HCT116 (cell line): ENCODE measurements around the gene ATAD1. TPM values are rescaled to one million over a fixed set of nuclear protein-coding genes. Genes with fewer than 3 reads are reported as not detected.

Experiments
- ATAC-seq: fragments of 200-7000 bp; cut with Tn5 transposase; 2 replicates; pipeline ENCODE4 v1.9.1; 2020; ENCODE audit warnings: mild to moderate bottlenecking, moderate library complexity
- BruUV-seq: library from RNA; stranded (reverse); fragments of 400-500 nt; replicated peaks from 2 replicates; lab custom pipeline; 2021; lab: Mats Ljungman, UMichigan
- CTCF ChIA-PET: fragments of 300-600 bp; sonication (Branson Sonifier 250); formaldehyde crosslinking; loops from one replicate; lab custom pipeline; 2021; ENCODE audit warnings: antibody characterized with exemption; lab: Charles Lee
- POLR2A ChIA-PET: fragments of 300-600, 350-600 bp; sonication (Branson Sonifier 250); formaldehyde crosslinking; loops from one replicate; lab custom pipeline; 2021; ENCODE audit warnings: antibody characterized with exemption; lab: Charles Lee
- RAD21 ChIA-PET, 2 experiments: fragments of 300-600 bp; sonication (Branson Sonifier 250); formaldehyde crosslinking; loops; one replicate each; lab custom pipeline; 2023; ENCODE audit warnings: low total read pairs in 2 of 2; ENCODE audit not compliant: uncharacterized antibody in 2 of 2, unreplicated experiment in 2 of 2, low non-redundant PET in 1 of 2; lab: Charles Lee
- DNase-seq: peaks from one replicate; pipeline ENCODE4 v3.0.0-alpha.2; 2010; ENCODE audit warnings: low read depth, low spot score
- H2AFZ ChIP-seq: fragments of 200-600 bp; shearing (Covaris generic), sonication (generic); 2 replicates; pipeline ENCODE4 v1.6.1; 2017; ENCODE audit warnings: low read depth, mixed run types, mixed read lengths, antibody characterized with exemption, low read length; ENCODE audit not compliant: poor library complexity, severe bottlenecking
- H3K27ac ChIP-seq: 2 replicates; pipeline ENCODE4 v1.5.1; 2012; ENCODE audit warnings: low read depth, low read length
- H3K27me3 ChIP-seq: fragments of 200-600 bp; sonication (generic); 2 replicates; pipeline ENCODE4 v1.6.1; 2016; ENCODE audit warnings: mixed run types, low read length, mixed read lengths; ENCODE audit not compliant: insufficient read depth
- H3K36me3 ChIP-seq, 2 experiments: fragments of 200-500 bp in 1 of 2; fragments of 200-600 bp in 1 of 2; sonication (Bioruptor generic) in 1 of 2; sonication (generic) in 1 of 2; 2 replicates each; pipeline versions ENCODE4 v1.5.1 to v1.6.1; 2014 to 2016; ENCODE audit warnings: low read length in 2 of 2, inconsistent platforms in 1 of 2, mixed read lengths in 1 of 2, mixed run types in 1 of 2; ENCODE audit not compliant: insufficient read depth in 2 of 2, control insufficient read depth in 1 of 2
- H3K4me1 ChIP-seq, 2 experiments: fragments of 200-600 bp in 1 of 2; sonication (generic) in 1 of 2; 2 replicates each; pipeline versions ENCODE4 v1.5.1 to v1.6.1; 2012 to 2017; ENCODE audit warnings: low read length in 2 of 2, inconsistent platforms in 1 of 2, mild to moderate bottlenecking in 1 of 2, mixed read lengths in 1 of 2, mixed run types in 1 of 2, moderate library complexity in 1 of 2; ENCODE audit not compliant: insufficient read depth in 2 of 2, control insufficient read depth in 1 of 2
- H3K4me2 ChIP-seq: fragments of 200-600 bp; sonication (generic); 2 replicates; pipeline ENCODE4 v1.6.1; 2017; ENCODE audit warnings: mixed run types, low read length, mixed read lengths
- H3K4me3 ChIP-seq, 2 experiments: fragments of 200-600 bp in 1 of 2; sonication (generic) in 1 of 2; replicated peaks in 1 of 2; 2 replicates each; pipeline ENCODE4 v1.5.1; 2011 to 2016; ENCODE audit warnings: low read length in 2 of 2, control low read depth in 1 of 2, low read depth in 1 of 2, mild to moderate bottlenecking in 1 of 2, mixed read lengths in 1 of 2, mixed run types in 1 of 2
- H3K79me2 ChIP-seq: fragments of 200-600 bp; sonication (generic); 2 replicates; pipeline ENCODE4 v1.6.1; 2017; ENCODE audit warnings: mild to moderate bottlenecking, mixed run types, low read length, moderate library complexity, mixed read lengths; ENCODE audit not compliant: insufficient read depth
- H3K9ac ChIP-seq: fragments of 200-600 bp; sonication (generic); 2 replicates; pipeline ENCODE4 v1.6.1; 2016; ENCODE audit warnings: low read length, mixed read lengths
- H3K9me2 ChIP-seq: fragments of 200-600 bp; sonication (generic), shearing (Covaris generic); 2 replicates; pipeline ENCODE4 v1.6.1; 2017; ENCODE audit warnings: mixed run types, mild to moderate bottlenecking, moderate library complexity; ENCODE audit not compliant: insufficient read depth
- H3K9me3 ChIP-seq, 2 experiments: fragments of 200-500 bp in 1 of 2; fragments of 200-600 bp in 1 of 2; sonication (Bioruptor generic) in 1 of 2; sonication (generic) in 1 of 2; 2 replicates each; pipeline ENCODE4 v1.6.1; 2014 to 2017; ENCODE audit warnings: low read length in 2 of 2, mixed read lengths in 2 of 2, inconsistent platforms in 1 of 2, low read depth in 1 of 2, mild to moderate bottlenecking in 1 of 2, mixed run types in 1 of 2, moderate library complexity in 1 of 2; ENCODE audit not compliant: control insufficient read depth in 1 of 2, insufficient read depth in 1 of 2
- H4K20me1 ChIP-seq: fragments of 200-600 bp; sonication (generic), shearing (Covaris generic); 2 replicates; pipeline ENCODE4 v1.6.1; 2017; ENCODE audit warnings: mixed run types, mild to moderate bottlenecking, moderate library complexity; ENCODE audit not compliant: insufficient read depth
- CBX3 ChIP-seq: IDR thresholded peaks from 2 replicates; pipeline ENCODE4 v1.6.1; 2012; ENCODE audit warnings: low read depth
- CEBPB ChIP-seq: IDR thresholded peaks from 2 replicates; pipeline ENCODE4 v1.6.1; 2012; ENCODE audit warnings: low read depth
- EZH2phosphoT487 ChIP-seq: fragments of 200-600 bp; IDR thresholded peaks from 2 replicates; pipeline ENCODE4 v1.6.1; 2018; ENCODE audit warnings: antibody characterized with exemption, borderline replicate concordance
- FOSL1 ChIP-seq: IDR thresholded peaks from 2 replicates; pipeline ENCODE4 v1.6.1; 2012; ENCODE audit warnings: low read depth
- JUND ChIP-seq: IDR thresholded peaks from 2 replicates; pipeline ENCODE4 v1.6.1; 2012
- POLR2A ChIP-seq: IDR thresholded peaks from 2 replicates; pipeline ENCODE4 v1.7.0; 2011; ENCODE audit warnings: borderline replicate concordance; ENCODE audit not compliant: insufficient read depth, insufficient read length; ENCODE audit errors: extremely low read depth
- POLR2AphosphoS5 ChIP-seq: IDR thresholded peaks from 2 replicates; pipeline ENCODE4 v1.6.1; 2011; ENCODE audit warnings: mild to moderate bottlenecking, low read depth, low read length, moderate library complexity
- RAD21 ChIP-seq: IDR thresholded peaks from 2 replicates; pipeline ENCODE4 v1.6.1; 2012; ENCODE audit warnings: low read depth, mild to moderate bottlenecking
- SIN3A ChIP-seq: IDR thresholded peaks from 2 replicates; pipeline ENCODE4 v1.6.1; 2012; ENCODE audit warnings: low read depth
- SRF ChIP-seq: IDR thresholded peaks from 2 replicates; pipeline ENCODE4 v1.6.1; 2012; ENCODE audit warnings: low read depth
- ZFX ChIP-seq: fragments of 450-650 bp; IDR thresholded peaks from 2 replicates; pipeline ENCODE4 v1.6.1; 2017
- intact Hi-C: fragments of 100-400 bp; cut with micrococcal nuclease; formaldehyde crosslinking; loops from 2 replicates; pipeline ENCODE4 v1.10.0; 2022
- total RNA-seq: library from RNA; stranded (reverse); gene quantifications from one replicate; pipeline ENCODE4 v1.2.1, GENCODE V29; 2021; ENCODE audit not compliant: unreplicated experiment
- TF ChIP-seq, protein P1 (sequence below): IDR thresholded peaks from 2 replicates; pipeline ENCODE4 v1.6.1; 2012
- TF ChIP-seq, protein P2 (sequence below): IDR thresholded peaks from 2 replicates; pipeline ENCODE4 v1.6.1; 2011; ENCODE audit warnings: mild to moderate bottlenecking, low read length, moderate library complexity; ENCODE audit not compliant: insufficient replicate concordance; ENCODE audit errors: extremely low read depth
- TF ChIP-seq, protein P3 (sequence below): IDR thresholded peaks from 2 replicates; pipeline ENCODE4 v1.6.1; 2012; ENCODE audit warnings: low read depth
- TF ChIP-seq, protein P4 (sequence below): IDR thresholded peaks from 2 replicates; pipeline ENCODE4 v1.6.1; 2012
- TF ChIP-seq, protein P5 (sequence below), 3 experiments: fragments of 200-600 bp in 1 of 3; sonication (generic) in 1 of 3; IDR thresholded peaks in 2 of 3; conservative IDR thresholded peaks in 1 of 3; 2 replicates each; pipeline ENCODE4 v1.5.1; 2012 to 2017; ENCODE audit warnings: low read depth in 2 of 3, low read length in 2 of 3, antibody characterized with exemption in 1 of 3, borderline replicate concordance in 1 of 3, control low read depth in 1 of 3, mild to moderate bottlenecking in 1 of 3, mixed read lengths in 1 of 3, mixed run types in 1 of 3, moderate library complexity in 1 of 3; ENCODE audit not compliant: insufficient read depth in 1 of 3

Gene ATAD1
- total RNA-seq, 1 experiment from 2014 or later, result 66.4 TPM

DNA sequence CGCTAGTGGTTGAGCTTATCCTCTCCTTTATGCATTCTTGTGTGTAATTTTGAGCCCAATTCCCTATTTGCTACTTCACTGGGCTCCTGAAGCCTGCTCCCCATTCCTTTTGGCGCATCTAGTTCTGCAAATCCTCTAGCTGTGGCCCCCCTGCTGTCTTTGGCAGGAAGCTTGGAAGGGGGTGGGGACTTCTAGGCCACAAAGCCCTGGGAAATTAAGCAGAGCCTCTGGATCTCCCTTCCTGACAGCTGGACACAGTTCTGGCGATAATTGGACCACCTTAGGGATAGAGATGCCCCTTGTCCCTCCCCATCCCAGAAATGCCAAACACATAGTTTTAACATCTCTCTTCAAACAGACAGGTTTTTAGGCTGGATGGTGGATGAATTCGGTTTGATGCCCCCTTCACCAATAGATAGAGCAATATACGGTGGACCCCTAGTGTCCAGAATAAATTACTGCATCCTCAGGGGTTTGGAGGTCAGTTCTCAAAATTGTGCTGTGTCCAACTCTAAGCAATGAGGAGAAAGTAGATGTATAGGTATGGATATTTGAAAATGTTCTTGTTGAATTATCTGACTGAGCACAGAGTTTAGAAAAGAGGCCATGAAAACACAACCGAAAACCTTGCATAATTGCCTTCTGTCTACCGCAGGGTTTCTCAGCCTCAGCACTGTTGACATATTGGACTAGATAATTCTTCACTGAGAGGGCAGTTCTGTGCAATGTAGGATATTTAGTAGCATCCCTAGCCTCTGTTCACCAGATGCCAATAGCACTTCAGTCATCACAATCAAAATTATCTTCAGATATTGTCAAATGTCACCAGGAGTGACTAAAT lies 82.8 kb downstream of the ATAD1 start:
- no TSS peak for BruUV-seq
- Histone ChIP-seq H3K9me3 (no peaks in the 10 kb centered on the region), H3K27ac (no peak overlapping the region), H3K4me1 (peaks cover 6% of the 10 kb centered on the region in 2 experiments), H3K27me3 (no peaks in the 10 kb centered on the region), H3K9ac (no peak overlapping the region), H3K4me2 (peak overlapping the region; percentile 50), H3K4me3 (no peak overlapping the region), H3K9me2 (no peaks in the 10 kb centered on the region), H3K36me3 (no peaks in the 10 kb centered on the region), H2AFZ (no peak overlapping the region), H4K20me1 (no peaks in the 10 kb centered on the region), H3K79me2 (no peaks in the 10 kb centered on the region)
- DNase-seq (peak; percentile 29), ATAC-seq (peak; percentile 97)
- ChIA-PET POLR2A (no interaction called here), RAD21 (interaction anchor here in 1 of 2 experiments (0.6 to 1.9 kb wide), 3 partner anchors 40 to 202 kb away, joined by 3 to 6 read pairs (median 4); no protein-coding TSS in a partner anchor), CTCF (interaction anchor here (0.7 to 1.9 kb wide), 6 partner anchors 9 to 202 kb away, joined by 3 to 15 read pairs (median 4); no protein-coding TSS in a partner anchor)
- intact Hi-C loops, result loop anchor here (1.0 to 2.0 kb wide), 2 partner anchors 79 to 202 kb away; no protein-coding TSS in a partner anchor
- TF ChIP-seq EZH2phosphoT487 (no peak), POLR2A (no peak), JUND (no peak), ZFX (no peak), RAD21 (peak; percentile 91), SRF (no peak), POLR2AphosphoS5 (no peak), CBX3 (no peak), SIN3A (no peak), FOSL1 (no peak), CEBPB (no peak)
- TF ChIP-seq, protein P1, sequence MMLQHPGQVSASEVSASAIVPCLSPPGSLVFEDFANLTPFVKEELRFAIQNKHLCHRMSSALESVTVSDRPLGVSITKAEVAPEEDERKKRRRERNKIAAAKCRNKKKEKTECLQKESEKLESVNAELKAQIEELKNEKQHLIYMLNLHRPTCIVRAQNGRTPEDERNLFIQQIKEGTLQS, result no peak
- TF ChIP-seq, protein P2, sequence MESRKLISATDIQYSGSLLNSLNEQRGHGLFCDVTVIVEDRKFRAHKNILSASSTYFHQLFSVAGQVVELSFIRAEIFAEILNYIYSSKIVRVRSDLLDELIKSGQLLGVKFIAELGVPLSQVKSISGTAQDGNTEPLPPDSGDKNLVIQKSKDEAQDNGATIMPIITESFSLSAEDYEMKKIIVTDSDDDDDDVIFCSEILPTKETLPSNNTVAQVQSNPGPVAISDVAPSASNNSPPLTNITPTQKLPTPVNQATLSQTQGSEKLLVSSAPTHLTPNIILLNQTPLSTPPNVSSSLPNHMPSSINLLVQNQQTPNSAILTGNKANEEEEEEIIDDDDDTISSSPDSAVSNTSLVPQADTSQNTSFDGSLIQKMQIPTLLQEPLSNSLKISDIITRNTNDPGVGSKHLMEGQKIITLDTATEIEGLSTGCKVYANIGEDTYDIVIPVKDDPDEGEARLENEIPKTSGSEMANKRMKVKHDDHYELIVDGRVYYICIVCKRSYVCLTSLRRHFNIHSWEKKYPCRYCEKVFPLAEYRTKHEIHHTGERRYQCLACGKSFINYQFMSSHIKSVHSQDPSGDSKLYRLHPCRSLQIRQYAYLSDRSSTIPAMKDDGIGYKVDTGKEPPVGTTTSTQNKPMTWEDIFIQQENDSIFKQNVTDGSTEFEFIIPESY, result no peak
- TF ChIP-seq, protein P3, sequence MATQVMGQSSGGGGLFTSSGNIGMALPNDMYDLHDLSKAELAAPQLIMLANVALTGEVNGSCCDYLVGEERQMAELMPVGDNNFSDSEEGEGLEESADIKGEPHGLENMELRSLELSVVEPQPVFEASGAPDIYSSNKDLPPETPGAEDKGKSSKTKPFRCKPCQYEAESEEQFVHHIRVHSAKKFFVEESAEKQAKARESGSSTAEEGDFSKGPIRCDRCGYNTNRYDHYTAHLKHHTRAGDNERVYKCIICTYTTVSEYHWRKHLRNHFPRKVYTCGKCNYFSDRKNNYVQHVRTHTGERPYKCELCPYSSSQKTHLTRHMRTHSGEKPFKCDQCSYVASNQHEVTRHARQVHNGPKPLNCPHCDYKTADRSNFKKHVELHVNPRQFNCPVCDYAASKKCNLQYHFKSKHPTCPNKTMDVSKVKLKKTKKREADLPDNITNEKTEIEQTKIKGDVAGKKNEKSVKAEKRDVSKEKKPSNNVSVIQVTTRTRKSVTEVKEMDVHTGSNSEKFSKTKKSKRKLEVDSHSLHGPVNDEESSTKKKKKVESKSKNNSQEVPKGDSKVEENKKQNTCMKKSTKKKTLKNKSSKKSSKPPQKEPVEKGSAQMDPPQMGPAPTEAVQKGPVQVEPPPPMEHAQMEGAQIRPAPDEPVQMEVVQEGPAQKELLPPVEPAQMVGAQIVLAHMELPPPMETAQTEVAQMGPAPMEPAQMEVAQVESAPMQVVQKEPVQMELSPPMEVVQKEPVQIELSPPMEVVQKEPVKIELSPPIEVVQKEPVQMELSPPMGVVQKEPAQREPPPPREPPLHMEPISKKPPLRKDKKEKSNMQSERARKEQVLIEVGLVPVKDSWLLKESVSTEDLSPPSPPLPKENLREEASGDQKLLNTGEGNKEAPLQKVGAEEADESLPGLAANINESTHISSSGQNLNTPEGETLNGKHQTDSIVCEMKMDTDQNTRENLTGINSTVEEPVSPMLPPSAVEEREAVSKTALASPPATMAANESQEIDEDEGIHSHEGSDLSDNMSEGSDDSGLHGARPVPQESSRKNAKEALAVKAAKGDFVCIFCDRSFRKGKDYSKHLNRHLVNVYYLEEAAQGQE, result no peak
- TF ChIP-seq, protein P4, sequence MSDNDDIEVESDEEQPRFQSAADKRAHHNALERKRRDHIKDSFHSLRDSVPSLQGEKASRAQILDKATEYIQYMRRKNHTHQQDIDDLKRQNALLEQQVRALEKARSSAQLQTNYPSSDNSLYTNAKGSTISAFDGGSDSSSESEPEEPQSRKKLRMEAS, result no peak
- TF ChIP-seq, protein P5, sequence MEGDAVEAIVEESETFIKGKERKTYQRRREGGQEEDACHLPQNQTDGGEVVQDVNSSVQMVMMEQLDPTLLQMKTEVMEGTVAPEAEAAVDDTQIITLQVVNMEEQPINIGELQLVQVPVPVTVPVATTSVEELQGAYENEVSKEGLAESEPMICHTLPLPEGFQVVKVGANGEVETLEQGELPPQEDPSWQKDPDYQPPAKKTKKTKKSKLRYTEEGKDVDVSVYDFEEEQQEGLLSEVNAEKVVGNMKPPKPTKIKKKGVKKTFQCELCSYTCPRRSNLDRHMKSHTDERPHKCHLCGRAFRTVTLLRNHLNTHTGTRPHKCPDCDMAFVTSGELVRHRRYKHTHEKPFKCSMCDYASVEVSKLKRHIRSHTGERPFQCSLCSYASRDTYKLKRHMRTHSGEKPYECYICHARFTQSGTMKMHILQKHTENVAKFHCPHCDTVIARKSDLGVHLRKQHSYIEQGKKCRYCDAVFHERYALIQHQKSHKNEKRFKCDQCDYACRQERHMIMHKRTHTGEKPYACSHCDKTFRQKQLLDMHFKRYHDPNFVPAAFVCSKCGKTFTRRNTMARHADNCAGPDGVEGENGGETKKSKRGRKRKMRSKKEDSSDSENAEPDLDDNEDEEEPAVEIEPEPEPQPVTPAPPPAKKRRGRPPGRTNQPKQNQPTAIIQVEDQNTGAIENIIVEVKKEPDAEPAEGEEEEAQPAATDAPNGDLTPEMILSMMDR (IDR thresholded peaks at IDR 0.05 in 2 of 3, conservative IDR thresholded peaks at IDR 0.05 in 1 of 3; ENCODE audit: borderline replicate concordance in 1 of 3, insufficient read depth in 1 of 3, low read depth in 2 of 3, low read length in 2 of 3), result peak; percentile 70 to 88 (median 83); a peak in 5 of 6 replicates
